SK-N-MC (cell line): ENCODE data around the gene TNNT3.

Experiments used
- EZH2 ChIP-seq: fragments of 200-600 bp; sonication (generic); IDR thresholded peaks from one replicate; pipeline ENCODE4 v1.6.1; 2017; ENCODE audit warnings: antibody characterized with exemption
- POLR2AphosphoS5 ChIP-seq: IDR thresholded peaks from 2 replicates; pipeline ENCODE4 v1.6.1; 2012; ENCODE audit warnings: mild to moderate bottlenecking, low read depth, low read length, borderline replicate concordance

- TF ChIP-seq POLR2AphosphoS5 (no peak), EZH2 (no peak)
Observed at GRCh38 chr11:1887451-1888346, 31.8 kb upstream of the TNNT3 start.
